BE2C (cell line): Measurements from ENCODE around the gene MAD2L1BP.
A peak's percentile ranks its signal among the peaks of the same experiment; 100 is the strongest.

Source experiments
- DNase-seq: peaks from one replicate; pipeline ENCODE4 v3.0.0-alpha.2; 2020
- H3K27me3 ChIP-seq: fragments of 250-450 bp; sonication (Bioruptor Pico); 2 replicates; pipeline ENCODE4 v1.5.1; 2020; ENCODE audit warnings: mild to moderate bottlenecking
- H3K36me3 ChIP-seq: fragments of 250-450 bp; sonication (Bioruptor Pico); 2 replicates; pipeline ENCODE4 v1.5.1; 2020; ENCODE audit warnings: mild to moderate bottlenecking
- H3K4me1 ChIP-seq: fragments of 250-450 bp; sonication (Bioruptor Pico); 2 replicates; pipeline ENCODE4 v1.5.1; 2020
- H3K4me3 ChIP-seq: 2 replicates; pipeline ENCODE4 v1.5.1; 2011; ENCODE audit warnings: low read depth, low read length
- H3K9me3 ChIP-seq: fragments of 250-450 bp; sonication (Bioruptor Pico); 2 replicates; pipeline ENCODE4 v1.5.1; 2020
- CTCF ChIP-seq: IDR thresholded peaks from 2 replicates; pipeline ENCODE4 v1.5.1; 2012; ENCODE audit warnings: mild to moderate bottlenecking, low read depth, low read length

MAD2L1BP gene

GRCh38 chr6:43623880-43624785 lies 11.5 kb upstream of the MAD2L1BP start:
- Histone ChIP-seq H3K27me3 (no peaks in the 10 kb centered on the region), H3K9me3 (no peaks in the 10 kb centered on the region), H3K4me3 (no peak overlapping the region), H3K36me3 (peaks cover 52% of the 10 kb centered on the region), H3K4me1 (peaks cover 9% of the 10 kb centered on the region; the same call in 1 of the 2 replicates)
- no peak for TF ChIP-seq CTCF
- no peak for DNase-seq

- no peak for DNase-seq
- Histone ChIP-seq H3K4me3 (no peak overlapping the region), H3K36me3 (peaks cover 52% of the 10 kb centered on the region)
These were observed 10.8 kb upstream of the MAD2L1BP start for GRCh38 chr6:43624786-43625288.

GRCh38 chr6:43625393-43625992 lies 10.1 kb upstream of the MAD2L1BP start:
- no peak for DNase-seq
- Histone ChIP-seq H3K27me3 (no peaks in the 10 kb centered on the region), H3K4me3 (no peak overlapping the region), H3K36me3 (peaks cover 52% of the 10 kb centered on the region), H3K9me3 (no peaks in the 10 kb centered on the region), H3K4me1 (peaks cover 11% of the 10 kb centered on the region; the same call in 1 of the 2 replicates)
- TF ChIP-seq CTCF: no peak

More at GRCh38 chr6:43624786-43625288, 10.8 kb upstream of the MAD2L1BP start:
- no peak for TF ChIP-seq CTCF
- Histone ChIP-seq H3K4me1 (peaks cover 9% of the 10 kb centered on the region; the same call in 1 of the 2 replicates), H3K9me3 (no peaks in the 10 kb centered on the region), H3K27me3 (no peaks in the 10 kb centered on the region)

- no peaks in the 10 kb centered on the region for H3K27me3 ChIP-seq
- H3K4me3 ChIP-seq: peak overlapping the region; percentile 32
- H3K36me3 ChIP-seq: peaks cover 36% of the 10 kb centered on the region
- DNase-seq: peak; percentile 72
- TF ChIP-seq CTCF: no peak
- peaks cover 11% of the 10 kb centered on the region; the same call in 1 of the 2 replicates for H3K4me1 ChIP-seq
- no peaks in the 10 kb centered on the region for H3K9me3 ChIP-seq
These were observed 8.4 kb upstream of the MAD2L1BP start for GRCh38 chr6:43627008-43627825.

GRCh38 chr6:43628393-43629103 lies 7.1 kb upstream of the MAD2L1BP start:
- Histone ChIP-seq H3K9me3 (no peaks in the 10 kb centered on the region), H3K36me3 (peaks cover 27% of the 10 kb centered on the region), H3K27me3 (no peaks in the 10 kb centered on the region), H3K4me1 (peaks cover 11% of the 10 kb centered on the region; the same call in 1 of the 2 replicates), H3K4me3 (peak overlapping the region; percentile 96)
- no peak for TF ChIP-seq CTCF
- DNase-seq: peak; percentile 54
